Activated naive CD4-positive, alpha-beta T cell treated with anti-CD3 and anti-CD28 coated beads, Interleukin-2, amount 50 U/mL, for 16 hours (primary cell): ENCODE results near the gene SLC39A11.
"Not testable (repeated sequence)": the region's sequence is repeated elsewhere in the genome, so short reads cannot be mapped to it uniquely, and the experiment has no call there.

Experiments used
- DNase-seq: peaks from one replicate; pipeline ENCODE4 v3.0.0-alpha.2; 2020

The SLC39A11 gene

GRCh38 chr17:72999474-72999873, 93.0 kb downstream of the SLC39A11 start:
- DNase-seq: not testable (repeated sequence)

- DNase-seq: no peak
These were observed 94.1 kb downstream of the SLC39A11 start for GRCh38 chr17:72998343-72998742.

GRCh38 chr17:72997559-72997958, 94.9 kb downstream of the SLC39A11 start:
- DNase-seq: no peak

GRCh38 chr17:72996791-72997190, 95.7 kb downstream of the SLC39A11 start:
- no peak for DNase-seq

- no peak for DNase-seq
These were observed 97.4 kb downstream of the SLC39A11 start for GRCh38 chr17:72995008-72995656.

GRCh38 chr17:72992783-72993467, 99.6 kb downstream of the SLC39A11 start:
- DNase-seq: not testable (repeated sequence)

GRCh38 chr17:72991651-72992050, 100.8 kb downstream of the SLC39A11 start:
- no peak for DNase-seq

- no peak for DNase-seq
These were observed 103.3 kb downstream of the SLC39A11 start for GRCh38 chr17:72989074-72989610.

GRCh38 chr17:72988451-72988850, 104.0 kb downstream of the SLC39A11 start:
- no peak for DNase-seq

- no peak for DNase-seq
These were observed 105.3 kb downstream of the SLC39A11 start for GRCh38 chr17:72987166-72987565.

- peak; percentile 31 for DNase-seq
These were observed 106.4 kb downstream of the SLC39A11 start for GRCh38 chr17:72985882-72986720.

- DNase-seq: no peak
These were observed 107.6 kb downstream of the SLC39A11 start for GRCh38 chr17:72984926-72985325.

GRCh38 chr17:72984145-72984925, 108.2 kb downstream of the SLC39A11 start:
- DNase-seq: no peak

- no peak for DNase-seq
These were observed 109.8 kb downstream of the SLC39A11 start for GRCh38 chr17:72982680-72983079.

- no peak for DNase-seq
These were observed 113.8 kb downstream of the SLC39A11 start for GRCh38 chr17:72978593-72979218.

GRCh38 chr17:72977771-72978417, 114.6 kb downstream of the SLC39A11 start:
- no peak for DNase-seq

GRCh38 chr17:72976971-72977770, 115.3 kb downstream of the SLC39A11 start:
- no peak for DNase-seq

GRCh38 chr17:72975509-72975908, 117.0 kb downstream of the SLC39A11 start:
- no peak for DNase-seq

- no peak for DNase-seq
These were observed 117.8 kb downstream of the SLC39A11 start for GRCh38 chr17:72974605-72975232.
